HepG2 (cell line): Measurements from ENCODE around the gene STRBP. TPM values are rescaled to one million over a fixed set of nuclear protein-coding genes. Genes with fewer than 3 reads are reported as not detected.

Experiments used
- ATAC-seq: fragments of 200-7000 bp; cut with Tn5 transposase; 3 replicates; pipeline ENCODE4 v1.9.1; 2020; ENCODE audit warnings: mild to moderate bottlenecking, moderate library complexity
- BruUV-seq: library from RNA; stranded (reverse); fragments of 400-500 nt; replicated peaks from 2 replicates; lab custom pipeline; 2021; lab: Mats Ljungman, UMichigan
- CTCF ChIA-PET: fragments of 300-600 bp; formaldehyde crosslinking; extraction: SDS; loops from one replicate; lab custom pipeline; 2021; ENCODE audit warnings: low total read pairs, inconsistent platforms, low intra/inter-chr PET ratio; lab: Yijun Ruan, JAX
- POLR2A ChIA-PET: fragments of 350-600 bp; sonication (Branson Sonifier 250); formaldehyde crosslinking; loops from one replicate; lab custom pipeline; 2020; ENCODE audit warnings: antibody characterized with exemption, inconsistent platforms; lab: Yijun Ruan, JAX
- DNase-seq: peaks from one replicate; pipeline ENCODE4 v3.0.0-alpha.2; 2015; ENCODE audit warnings: low spot score
- FAIRE-seq: peaks from 3 replicates; lab custom pipeline; 2011; peaks lifted over from hg19 to GRCh38; lab: Jason Lieb, UNC
- H2AFZ ChIP-seq: one replicate; pipeline ENCODE4 v1.6.1; 2011; ENCODE audit warnings: low read length, inconsistent platforms
- H3K27ac ChIP-seq: fragments of 300-600 bp; 3 replicates; pipeline ENCODE4 v1.8.0; 2011; ENCODE audit warnings: mixed run types, mild to moderate bottlenecking, mixed read lengths, low read length, inconsistent platforms; ENCODE audit not compliant: insufficient read depth; ENCODE audit errors: extremely low read length
- H3K27me3 ChIP-seq, 2 experiments: fragments of 200-600 bp in 1 of 2; 2 replicates in 1 of 2; 3 replicates in 1 of 2; pipeline versions ENCODE4 v1.6.0 to v1.8.0; 2011; ENCODE audit warnings: low read length in 2 of 2, mild to moderate bottlenecking in 2 of 2, moderate library complexity in 2 of 2, inconsistent platforms in 1 of 2; ENCODE audit not compliant: insufficient read depth in 2 of 2, control insufficient read depth in 1 of 2
- H3K36me3 ChIP-seq, 2 experiments: fragments of 200-600 bp in 1 of 2; replicated peaks in 1 of 2; 2 replicates in 1 of 2; 3 replicates in 1 of 2; pipeline versions ENCODE4 v1.5.1 to v1.8.0; 2011; ENCODE audit warnings: low read length in 2 of 2, inconsistent platforms in 1 of 2; ENCODE audit not compliant: insufficient read depth in 2 of 2, control insufficient read depth in 1 of 2
- H3K4me1 ChIP-seq: 2 replicates; pipeline ENCODE4 v1.5.1; 2012; ENCODE audit warnings: low read length, inconsistent platforms; ENCODE audit not compliant: insufficient read depth
- H3K4me2 ChIP-seq: 2 replicates; pipeline ENCODE4 v1.6.0; 2011; ENCODE audit warnings: low read depth, low read length, inconsistent platforms
- H3K4me3 ChIP-seq, 3 experiments: fragments of 200-600 bp in 1 of 3; sonication (generic), shearing (Covaris generic) in 1 of 3; replicated peaks in 1 of 3; 2 replicates each; pipeline ENCODE4 v1.5.1; 2011 to 2016; ENCODE audit warnings: low read length in 3 of 3, inconsistent platforms in 2 of 3, low read depth in 2 of 3, mild to moderate bottlenecking in 2 of 3, control low read depth in 1 of 3, mixed read lengths in 1 of 3; ENCODE audit not compliant: insufficient read depth in 1 of 3
- H3K79me2 ChIP-seq: one replicate; pipeline ENCODE4 v1.6.1; 2011; ENCODE audit warnings: low read length, inconsistent platforms; ENCODE audit not compliant: insufficient read depth
- H3K9ac ChIP-seq: 2 replicates; pipeline ENCODE4 v1.6.0; 2011; ENCODE audit warnings: mild to moderate bottlenecking, low read depth, low read length, inconsistent platforms; ENCODE audit not compliant: insufficient read depth
- H3K9me3 ChIP-seq: 2 replicates; pipeline ENCODE4 v1.5.1; 2012; ENCODE audit warnings: mild to moderate bottlenecking, low read length
- H4K20me1 ChIP-seq: 2 replicates; pipeline ENCODE4 v1.6.0; 2011; ENCODE audit warnings: inconsistent platforms, mild to moderate bottlenecking, low read length, moderate library complexity; ENCODE audit not compliant: insufficient read depth
- MBNL3 ChIP-seq: fragments of 250-450 bp; sonication (Bioruptor Pico); conservative IDR thresholded peaks from 2 replicates; pipeline ENCODE4 v1.8.0; 2022; ENCODE audit warnings: mild to moderate bottlenecking, inconsistent platforms
- PBX3 ChIP-seq: sonication (generic); formaldehyde crosslinking; IDR thresholded peaks from 2 replicates; pipeline ENCODE4 v1.8.1; 2023; ENCODE audit warnings: missing genetic modification reagents, inconsistent platforms, borderline replicate concordance
- PHF8 ChIP-seq: sonication (generic); formaldehyde crosslinking; IDR thresholded peaks from 2 replicates; pipeline ENCODE4 v1.5.0; 2020; ENCODE audit warnings: missing genetic modification reagents
- RCOR2 ChIP-seq: IDR thresholded peaks from 2 replicates; pipeline ENCODE4 v1.6.1; 2016; ENCODE audit warnings: missing biosample characterization, missing genetic modification reagents
- REPIN1 ChIP-seq: sonication (generic); formaldehyde crosslinking; IDR thresholded peaks from 2 replicates; pipeline ENCODE4 v1.8.0; 2022; ENCODE audit warnings: missing genetic modification reagents, low read depth, mild to moderate bottlenecking, borderline replicate concordance
- TBL1XR1 ChIP-seq: fragments of 150-350 bp; IDR thresholded peaks from 2 replicates; pipeline ENCODE4 v1.6.1; 2014; ENCODE audit warnings: borderline replicate concordance, low read length; ENCODE audit not compliant: partially characterized antibody
- ZFP36L2 ChIP-seq: sonication (generic); formaldehyde crosslinking; IDR thresholded peaks from 2 replicates; pipeline ENCODE4 v1.4.0; 2020; ENCODE audit warnings: missing genetic modification reagents
- ZNF256 ChIP-seq: sonication (generic); formaldehyde crosslinking; conservative IDR thresholded peaks from 2 replicates; pipeline ENCODE4 v1.4.0; 2020; ENCODE audit warnings: missing genetic modification reagents
- ZNF513 ChIP-seq: sonication (generic); formaldehyde crosslinking; conservative IDR thresholded peaks from 2 replicates; pipeline ENCODE4 v1.5.0; 2020; ENCODE audit warnings: missing genetic modification reagents
- ZNF572 ChIP-seq: sonication (generic); formaldehyde crosslinking; IDR thresholded peaks from 2 replicates; pipeline ENCODE4 v1.5.1; 2020; ENCODE audit warnings: mild to moderate bottlenecking, missing genetic modification reagents
- WGBS: methylation state at CpG from one replicate; pipeline ENCODE4 v1.1.6; 2017; ENCODE audit warnings: low lambda C conversion rate; 5-methylcytosine and 5-hydroxymethylcytosine counted together
- in situ Hi-C: cut with HindIII; loops from 2 replicates; pipeline ENCODE4 v1.10.0; 2017; ENCODE audit warnings: low pct_unique_long_range_greater_than_20kb; ENCODE audit not compliant: extremely low pct_ligation_motif_present
- intact Hi-C: fragments of 100-400 bp; cut with micrococcal nuclease; formaldehyde crosslinking; loops from one replicate; pipeline ENCODE4 v1.10.0; 2022; ENCODE audit not compliant: unreplicated experiment
- polyA plus RNA-seq, 8 experiments: library from polyadenylated mRNA; depleted of rRNA in 3 of 8; stranded (reverse) in 7 of 8; unstranded in 1 of 8; fragments of >200 nt; fragmentation: Illumina TruSeq in 4 of 8; extraction: Trizol in 4 of 8; gene quantifications; 2 replicates each; pipeline versions ENCODE4 v1.2.1 to v1.2.3, GENCODE V29; 2011 to 2016; ENCODE audit warnings: low read depth in 4 of 8, missing spikeins in 1 of 8, mixed read lengths in 1 of 8; ENCODE audit not compliant: insufficient read depth in 1 of 8
- total RNA-seq, 5 experiments: library from RNA; depleted of rRNA; stranded (reverse); fragments of >200 nt; fragmentation: Illumina TruSeq; extraction: Trizol; gene quantifications; 2 replicates each; pipeline ENCODE4 v1.2.3, GENCODE V29; 2016; ENCODE audit warnings: low read depth in 1 of 5

STRBP gene
- total and polyA plus RNA-seq, 2 of the 13 experiments (the other 11 are each of a cell fraction or from before 2014, with no cell fraction given), result 14.5 to 38.5 TPM

- H3K9ac ChIP-seq, result no peak overlapping the region
- ChIA-PET POLR2A (no interaction called here), CTCF (no interaction called here)
- intact Hi-C loops, result no loop called here
- TF ChIP-seq PHF8 (CRISPR knock-in tag) (no peak), RCOR2 (no peak), MBNL3 (no peak), REPIN1 (no peak), ZNF572 (no peak), ZNF513 (CRISPR knock-in tag) (no peak), PBX3 (no peak)
- no peak for FAIRE-seq
- no peaks in the 10 kb centered on the region for H3K9me3 ChIP-seq
- no peak overlapping the region for H3K4me3 ChIP-seq
- ATAC-seq, result no peak
- H3K27me3 ChIP-seq, result no peaks in the 10 kb centered on the region
- WGBS, result 89% methylated on average over 3 of the region's 3 CpGs
- no TSS peak for BruUV-seq
- H3K36me3 ChIP-seq, result no peaks in the 10 kb centered on the region
- H2AFZ ChIP-seq, result no peak overlapping the region
- no peak overlapping the region for H3K4me2 ChIP-seq
- H3K4me1 ChIP-seq, result peaks cover 19% of the 10 kb centered on the region
- H3K79me2 ChIP-seq, result peaks cover 47% of the 10 kb centered on the region
- no peak overlapping the region for H3K27ac ChIP-seq
- H4K20me1 ChIP-seq, result no peaks in the 10 kb centered on the region
- DNase-seq, result no peak
- in situ Hi-C loops, result no loop called here
These were observed 12.7 kb downstream of the STRBP start for GRCh38 chr9:123255718-123256117.

- Histone ChIP-seq H3K9me3 (no peaks in the 10 kb centered on the region), H3K27ac (no peak overlapping the region), H3K4me3 (no peak overlapping the region), H3K27me3 (no peaks in the 10 kb centered on the region), H3K9ac (no peak overlapping the region), H3K79me2 (peaks cover 47% of the 10 kb centered on the region), H2AFZ (no peak overlapping the region), H3K36me3 (no peaks in the 10 kb centered on the region), H3K4me2 (no peak overlapping the region), H3K4me1 (peaks cover 21% of the 10 kb centered on the region), H4K20me1 (no peaks in the 10 kb centered on the region)
- ChIA-PET CTCF (no interaction called here), POLR2A (no interaction called here)
- intact Hi-C loops (no loop called here), in situ Hi-C loops (no loop called here)
- no peak for DNase-seq
- ATAC-seq, result no peak
- WGBS, result 87% methylated on average over 1 of the region's 1 CpG
- no peak for FAIRE-seq
- no TSS peak for BruUV-seq
- TF ChIP-seq ZFP36L2 (CRISPR knock-in tag) (no peak), TBL1XR1 (no peak), ZNF256 (CRISPR knock-in tag) (peak; percentile 94)
These were observed 15.2 kb downstream of the STRBP start for GRCh38 chr9:123253204-123253603.
